Middle frontal gyrus (tissue), 1 donor: Measurements from ENCODE around the gene RHBG.
"Not testable (repeated sequence)": the region's sequence is repeated elsewhere in the genome, so short reads cannot be mapped to it uniquely, and the experiment has no call there.

Experiments used
- DNase-seq: peaks from one replicate; pipeline ENCODE4 v3.0.0-alpha.2; 2015; ENCODE audit warnings: low spot score; ENCODE audit errors: extremely low spot score

The RHBG gene

GRCh38 chr1:156360534-156360933 is 8.5 kb upstream of the RHBG start:
- no peak for DNase-seq

GRCh38 chr1:156365754-156366153 is 3.3 kb upstream of the RHBG start:
- DNase-seq = no peak

- no peak for DNase-seq
These were observed 2.4 kb upstream of the RHBG start for GRCh38 chr1:156366378-156367166.

GRCh38 chr1:156367383-156368156 is 1.4 kb upstream of the RHBG start:
- no peak for DNase-seq

GRCh38 chr1:156368157-156368658 is 803 bp upstream of the RHBG start:
- no peak for DNase-seq

- not testable (repeated sequence) for DNase-seq
These were observed 775 bp downstream of the RHBG start for GRCh38 chr1:156369685-156370286.

GRCh38 chr1:156371553-156372264 is 2.7 kb downstream of the RHBG start:
- no peak for DNase-seq

GRCh38 chr1:156372265-156372586 is 3.2 kb downstream of the RHBG start:
- no peak for DNase-seq

- DNase-seq = no peak
These were observed 3.9 kb downstream of the RHBG start for GRCh38 chr1:156372876-156373275.

- no peak for DNase-seq
These were observed 4.5 kb downstream of the RHBG start for GRCh38 chr1:156373546-156373945.

- DNase-seq = no peak
These were observed 7.1 kb downstream of the RHBG start for GRCh38 chr1:156376146-156376545.

- no peak for DNase-seq
These were observed 8.2 kb downstream of the RHBG start for GRCh38 chr1:156376958-156377919.

GRCh38 chr1:156378557-156378956 is 9.5 kb downstream of the RHBG start:
- DNase-seq = no peak

GRCh38 chr1:156379420-156380165 is 10.6 kb downstream of the RHBG start:
- no peak for DNase-seq

GRCh38 chr1:156382561-156382960 is 13.6 kb downstream of the RHBG start:
- DNase-seq = no peak

GRCh38 chr1:156383023-156383422 is 14.0 kb downstream of the RHBG start:
- peak; percentile 60 for DNase-seq

GRCh38 chr1:156384007-156384406 is 15.0 kb downstream of the RHBG start:
- no peak for DNase-seq

- no peak for DNase-seq
These were observed 15.6 kb downstream of the RHBG start for GRCh38 chr1:156384658-156385057.

- DNase-seq = no peak
These were observed 16.6 kb downstream of the RHBG start for GRCh38 chr1:156385534-156386031.
